DMS53 treated with DMSO at 0.1 percent for 48 hours (cell line): ENCODE measurements around the gene RAX.
A peak's percentile ranks its signal among the peaks of the same experiment; 100 is the strongest.

Source experiments
- DNase-seq: peaks from one replicate; lab custom pipeline; 2025; ENCODE audit not compliant: unreplicated experiment; lab: John Stamatoyannopoulos, UW

Gene RAX

DNA sequence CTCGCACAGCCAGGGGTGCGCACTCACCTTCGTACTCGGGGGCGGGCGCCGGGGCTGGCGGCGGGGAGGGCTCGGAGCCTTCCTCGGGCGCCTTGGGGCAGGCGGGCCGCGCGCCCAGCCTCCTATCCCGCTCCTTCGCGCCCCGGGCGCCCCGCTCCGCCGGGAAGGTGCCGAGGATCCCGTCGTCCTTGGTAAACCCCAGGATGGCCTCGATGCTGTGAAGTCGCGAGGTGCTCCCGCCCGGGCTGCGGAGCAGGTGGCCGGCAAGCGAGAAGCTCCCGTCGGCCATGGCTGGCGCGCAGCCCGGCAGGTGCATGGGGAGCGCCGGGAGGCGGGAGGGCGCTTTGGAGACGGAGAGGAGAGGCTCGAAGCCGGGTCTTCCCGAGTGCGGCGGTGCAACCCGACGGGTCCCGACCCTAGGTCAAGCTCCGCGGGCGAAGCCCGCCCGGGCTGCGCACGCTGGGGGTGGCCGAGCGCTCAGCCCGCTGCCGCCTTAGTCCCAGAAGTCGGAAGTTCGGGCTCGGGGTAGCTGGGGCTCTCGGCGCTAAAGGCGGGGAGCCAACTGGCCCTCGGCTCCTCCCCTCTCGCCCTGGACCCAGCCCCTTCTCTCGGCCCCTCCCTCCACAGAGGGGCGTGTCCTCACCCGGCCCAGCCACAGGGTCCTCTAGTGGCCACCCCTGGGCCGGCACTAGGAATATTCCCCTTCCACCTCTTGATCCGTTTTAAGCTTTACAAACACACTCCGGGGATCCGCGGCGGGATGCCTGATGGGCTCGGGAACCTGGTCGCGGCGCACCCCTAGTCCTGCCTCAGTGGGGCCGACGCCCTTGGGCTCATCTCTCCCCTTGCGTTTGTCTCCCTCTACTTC lies at the start of gene RAX:
RAX (minus strand) TSS at position 564 of the 868 bp plus-strand sequence; CDS start at position 316, 248 bp downstream.
- peak; percentile 32 for DNase-seq

DNA sequence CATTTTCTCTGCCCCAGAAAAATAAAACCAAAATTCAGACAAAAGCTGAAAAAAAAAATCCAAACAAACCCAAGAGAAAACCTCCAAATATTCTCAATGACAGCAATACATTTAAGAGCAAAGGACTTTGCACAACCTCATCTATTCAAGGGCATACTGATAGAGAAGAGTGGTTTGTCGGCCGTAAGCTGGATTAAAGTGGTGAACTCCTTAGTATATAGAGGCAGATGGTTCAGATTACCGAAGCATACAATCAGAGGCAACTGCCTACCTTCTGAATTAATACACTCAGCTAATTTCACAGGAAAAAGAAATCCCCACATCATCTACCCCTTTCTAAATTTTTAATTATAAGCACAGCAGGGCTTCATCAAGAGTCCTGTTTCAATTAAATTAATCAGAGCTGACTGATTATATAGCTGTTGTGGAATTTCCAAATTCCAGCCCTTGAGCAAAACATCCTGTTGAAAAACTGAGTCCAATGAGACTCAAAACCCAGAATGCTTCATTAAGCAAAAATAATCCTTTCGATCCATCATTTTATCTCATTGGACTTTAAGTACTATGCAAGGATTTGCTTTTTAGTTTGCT lies 45.3 kb upstream of the RAX start, which contains the start of gene CPLX4:
CPLX4 (minus strand) TSS at position 190 of the 591 bp plus-strand sequence; CDS start at position 3, 187 bp downstream.
- DNase-seq: no peak

DNA sequence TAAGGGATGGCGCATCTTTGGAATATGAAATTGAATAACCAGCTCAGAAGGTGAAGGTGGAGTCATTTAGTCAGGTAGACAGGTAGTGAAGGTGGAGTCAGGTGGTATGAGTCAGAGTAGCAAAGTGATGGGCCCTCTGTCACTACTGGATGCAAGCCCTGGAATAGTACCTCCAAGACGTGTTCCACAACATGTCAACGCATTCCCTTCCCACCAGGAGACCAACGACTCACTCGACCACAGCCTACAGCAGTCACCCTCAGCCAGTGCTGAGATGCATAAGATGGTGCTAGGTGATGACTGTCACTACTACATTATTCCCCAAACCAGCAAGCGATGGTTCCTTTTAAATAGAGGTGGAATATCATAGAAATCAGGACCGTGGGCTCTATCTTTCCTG lies 38.4 kb upstream of the RAX start:
- DNase-seq: no peak

DNA sequence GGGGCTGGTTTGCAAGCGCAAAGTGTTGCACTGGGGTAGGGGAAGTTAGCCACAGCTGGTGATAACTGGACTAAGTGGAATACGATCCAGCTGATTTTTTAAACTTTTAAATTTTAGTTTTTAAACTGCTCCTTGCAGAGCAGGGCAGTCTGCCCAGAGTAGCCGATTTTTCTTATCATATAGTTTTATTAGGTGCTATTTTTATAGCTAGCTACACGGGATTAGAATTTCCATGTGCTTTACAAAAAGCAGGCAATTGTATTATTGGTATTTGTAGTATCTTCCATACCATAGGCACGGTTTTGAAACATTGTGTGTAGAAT lies 35.6 kb upstream of the RAX start:
- DNase-seq: peak; percentile 30

DNA sequence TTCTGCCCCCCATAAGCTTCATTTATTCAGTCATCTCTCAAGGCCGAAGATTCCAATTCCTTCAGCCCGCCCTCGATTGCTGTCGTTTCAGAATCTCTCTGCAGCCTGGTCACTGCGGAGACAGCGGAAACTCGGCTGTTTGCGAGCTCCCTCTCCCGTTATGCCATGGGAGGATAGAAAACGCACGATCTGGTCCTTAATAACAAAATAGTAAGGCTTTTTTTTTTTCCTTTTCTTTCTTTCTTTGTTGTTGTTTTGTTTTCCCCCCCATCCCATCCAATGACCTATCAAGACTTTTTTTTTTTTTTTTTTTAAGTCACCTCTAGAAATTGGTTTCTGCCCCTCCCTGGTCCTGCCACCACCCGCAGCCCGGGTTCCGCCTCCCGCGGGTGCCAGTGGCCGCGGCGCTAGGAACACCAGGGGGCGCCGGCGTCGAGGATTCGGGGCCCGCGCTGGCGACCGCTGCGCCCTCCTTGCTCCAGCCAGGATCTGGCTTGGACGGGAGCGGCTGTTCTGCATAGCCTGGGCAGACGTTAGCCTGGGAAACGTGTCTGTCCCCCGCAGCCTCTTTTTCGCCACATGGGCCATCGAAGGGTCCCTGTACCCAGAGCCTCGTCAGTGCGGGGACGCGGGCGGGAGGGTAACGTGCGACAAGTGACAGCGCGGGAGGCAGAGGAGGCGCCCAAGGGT lies 35.1 kb upstream of the RAX start:
- peak; percentile 92 for DNase-seq

DNA sequence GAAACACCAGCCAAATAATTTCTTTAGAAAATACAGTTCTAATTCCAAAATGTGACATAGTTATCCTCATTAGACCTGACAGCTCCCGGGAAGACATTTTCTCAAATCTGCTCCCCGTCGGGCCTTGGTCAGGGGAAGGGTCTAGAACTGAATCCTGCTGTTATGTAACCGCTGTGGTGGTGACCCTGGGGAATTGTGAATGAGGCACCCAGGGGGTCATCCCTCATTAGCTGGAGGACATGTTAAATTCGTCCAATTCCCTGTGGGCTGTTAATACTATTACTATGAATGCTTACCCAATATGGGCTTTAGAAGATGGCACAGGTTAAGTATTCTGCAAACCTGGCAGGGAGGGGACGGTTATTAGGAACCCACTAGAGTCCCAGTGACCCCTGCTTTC lies 33.4 kb upstream of the RAX start:
- DNase-seq: no peak

DNA sequence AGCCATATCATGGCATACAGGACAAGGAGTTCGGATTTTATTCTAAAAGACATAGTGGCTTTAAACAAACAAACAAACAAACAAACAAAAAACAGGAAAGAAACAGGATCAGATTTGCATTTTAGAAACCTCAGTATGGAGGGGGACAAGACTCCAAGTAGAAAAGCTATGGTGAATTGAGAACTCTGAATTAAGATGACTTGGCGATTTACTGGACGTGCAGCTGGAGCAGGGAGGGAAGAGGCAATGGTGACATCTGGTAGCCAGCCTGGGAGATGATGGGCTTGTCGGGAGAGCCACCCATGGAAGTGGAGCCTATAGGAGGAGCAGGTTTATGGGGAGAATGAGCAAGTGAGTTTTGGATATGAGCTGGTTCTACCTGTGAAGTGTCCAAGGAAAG lies 32.0 kb upstream of the RAX start:
- DNase-seq: no peak

DNA sequence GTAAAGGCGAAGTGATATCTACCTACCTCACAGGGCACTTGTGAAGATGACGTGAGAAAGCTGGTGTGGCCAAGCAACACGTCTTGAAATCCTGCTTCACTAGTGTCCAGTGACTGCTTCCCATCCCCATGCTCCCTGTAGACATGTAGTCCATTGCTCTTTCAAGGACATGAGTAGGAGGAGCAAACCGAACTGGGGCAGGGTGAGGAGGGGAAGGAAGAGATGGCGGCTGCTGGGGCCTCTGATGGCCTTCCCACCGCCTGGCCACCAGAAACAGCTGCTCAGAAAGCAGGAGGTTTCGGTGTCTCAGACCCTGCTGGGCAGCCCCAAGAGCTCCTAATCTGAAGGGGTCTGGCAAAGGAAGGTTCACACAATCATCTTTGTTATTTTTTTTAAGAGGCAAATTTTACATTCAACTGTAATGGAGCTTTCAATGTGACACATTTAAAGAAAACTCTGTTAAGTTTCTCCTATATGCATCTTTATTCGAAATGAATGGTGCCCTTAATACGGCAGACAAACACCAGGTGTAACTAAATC lies 30.5 kb upstream of the RAX start:
- DNase-seq: no peak

DNA sequence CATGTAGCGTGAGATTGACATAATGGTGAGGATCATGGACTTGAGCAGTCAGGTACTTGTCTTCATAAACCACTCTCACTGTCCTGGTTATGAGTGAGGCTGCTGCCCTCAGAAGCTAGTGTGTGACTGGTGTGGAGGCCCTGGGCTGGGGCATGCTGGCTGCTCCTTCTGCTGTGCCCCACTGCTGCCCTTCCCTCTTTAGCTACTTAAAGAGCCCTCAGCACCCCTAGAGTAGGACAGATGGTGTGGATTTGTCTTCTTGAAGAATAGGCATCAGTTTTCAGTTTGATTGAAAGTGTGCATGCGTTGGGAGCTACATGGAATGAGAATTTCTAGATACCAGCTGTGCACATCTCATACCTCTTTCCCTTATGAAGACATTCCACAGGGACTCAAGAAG lies 29.8 kb upstream of the RAX start:
- no peak for DNase-seq

DNA sequence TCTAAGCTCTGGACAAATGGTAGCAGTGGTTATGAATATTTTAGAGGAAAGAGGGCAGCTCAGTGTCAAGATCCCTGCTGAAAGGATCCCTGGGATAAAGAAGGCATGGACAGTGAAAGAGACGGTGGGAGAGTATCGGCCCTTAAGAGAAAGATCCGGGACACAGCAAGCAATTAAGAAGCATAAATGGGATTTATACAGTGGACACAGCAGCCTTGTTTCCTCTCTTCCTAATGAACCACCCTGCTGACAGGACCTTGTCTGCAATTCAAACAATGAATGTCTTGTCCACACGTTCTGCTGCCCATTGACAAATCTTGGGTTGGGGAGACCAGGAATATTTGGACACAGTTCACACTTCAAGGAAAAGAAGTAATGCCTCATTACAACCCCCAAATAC lies 28.7 kb upstream of the RAX start:
- no peak for DNase-seq

DNA sequence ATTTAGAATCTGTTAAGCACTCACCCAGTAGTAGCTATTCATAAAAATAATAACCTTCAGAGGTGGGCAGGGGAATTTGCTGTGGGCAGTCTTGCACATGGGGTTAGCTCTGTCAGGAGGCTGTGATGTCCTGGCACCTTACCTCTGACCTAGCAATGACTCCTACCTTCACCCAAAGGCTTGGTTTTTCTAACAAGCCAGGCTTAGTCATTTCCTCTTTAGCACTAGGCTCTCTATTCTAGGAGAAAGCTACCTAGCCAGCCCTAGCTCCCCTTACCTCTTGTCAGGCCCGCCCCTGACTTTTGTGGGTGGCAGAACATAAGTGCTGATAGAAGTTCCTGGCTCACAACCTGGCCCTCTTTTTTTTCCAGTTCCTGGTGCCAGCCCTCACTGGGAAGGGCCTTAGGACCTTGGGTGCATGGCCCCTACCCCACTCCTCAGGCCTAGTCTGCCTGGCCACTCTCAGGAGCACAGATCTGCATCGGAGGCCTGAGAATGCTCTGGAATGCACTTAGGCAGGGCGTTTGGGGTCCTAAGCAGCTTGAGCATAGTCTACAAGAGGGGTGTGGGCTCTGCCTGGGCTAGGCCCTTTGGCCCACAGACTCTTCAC lies 27.5 kb upstream of the RAX start:
- no peak for DNase-seq

DNA sequence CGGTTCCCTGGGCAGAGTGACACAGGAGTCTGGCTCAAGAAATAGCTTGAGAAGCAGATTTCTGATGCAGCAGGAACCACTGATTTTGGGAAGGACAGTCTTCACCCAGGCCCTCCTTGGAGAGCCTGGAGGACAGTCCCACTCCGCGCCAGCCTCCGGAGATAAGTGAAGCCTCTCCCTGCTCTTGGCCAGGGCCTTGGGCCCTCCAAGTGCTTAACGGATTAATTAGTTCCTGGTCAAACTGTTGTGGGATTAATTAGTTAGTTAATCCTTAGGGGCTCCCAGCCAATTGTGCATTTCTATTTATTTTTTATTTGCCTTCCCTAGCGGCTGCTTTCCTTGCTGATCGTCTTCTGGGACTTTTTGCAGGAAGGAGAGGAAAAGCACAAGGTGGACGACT lies 25.6 kb upstream of the RAX start:
- no peak for DNase-seq

DNA sequence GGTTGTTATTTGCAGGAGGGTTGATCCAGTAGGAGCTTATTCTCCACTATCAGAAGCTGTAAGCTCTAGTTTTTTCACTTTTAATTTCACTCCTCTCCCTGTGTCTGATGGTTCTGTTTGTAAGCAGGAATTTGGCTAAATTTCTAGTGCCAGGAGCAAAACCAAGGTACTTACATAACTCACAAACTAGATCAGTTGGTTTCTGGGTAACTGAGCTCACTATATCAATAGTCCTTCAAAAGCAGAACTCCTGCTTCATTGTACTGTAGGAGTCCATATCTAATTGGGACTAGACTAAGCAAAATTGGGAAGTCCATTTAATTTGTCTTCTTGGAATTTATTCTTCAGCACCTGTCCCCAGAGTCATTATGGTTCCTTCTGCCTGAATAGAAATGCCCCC lies 20.1 kb upstream of the RAX start:
- DNase-seq: no peak

DNA sequence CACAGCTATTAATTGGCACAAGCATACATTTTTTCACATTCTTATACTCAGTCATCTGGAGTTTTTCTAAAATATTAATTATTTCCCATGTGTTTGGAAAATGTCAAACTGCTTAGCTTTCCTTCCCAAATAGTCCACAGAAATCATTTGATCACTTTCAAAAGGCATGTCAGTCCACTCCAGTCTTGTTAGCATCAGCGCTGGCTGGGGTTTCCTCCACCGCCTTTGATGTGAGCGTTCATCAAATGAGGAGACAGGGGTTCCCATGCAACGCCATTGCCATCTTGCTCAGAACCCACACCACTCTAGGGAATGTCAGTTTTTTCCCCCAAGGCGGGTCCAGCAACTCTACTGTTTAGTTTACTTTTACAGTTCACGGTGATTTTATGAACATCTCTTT lies 13.1 kb upstream of the RAX start:
- DNase-seq: no peak

DNA sequence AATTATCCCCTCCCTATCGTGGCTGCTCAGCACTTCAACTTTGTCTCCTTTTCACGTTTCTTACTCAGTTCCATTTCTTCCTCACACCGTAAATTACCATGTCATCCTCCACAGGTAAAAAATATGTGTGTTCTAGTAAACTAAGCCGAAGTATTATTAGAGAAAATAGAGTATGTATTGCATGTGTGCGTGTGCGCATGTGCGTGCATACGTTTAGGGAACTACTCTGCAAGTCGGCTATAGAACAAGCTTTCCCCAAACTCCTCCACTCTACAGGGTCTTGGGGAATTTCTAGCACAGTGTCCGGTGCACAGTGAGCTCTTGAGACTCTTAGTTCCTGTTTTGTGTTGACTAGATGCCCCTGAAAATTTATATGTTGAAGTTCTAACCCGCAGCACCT lies 9.1 kb upstream of the RAX start:
- no peak for DNase-seq

DNA sequence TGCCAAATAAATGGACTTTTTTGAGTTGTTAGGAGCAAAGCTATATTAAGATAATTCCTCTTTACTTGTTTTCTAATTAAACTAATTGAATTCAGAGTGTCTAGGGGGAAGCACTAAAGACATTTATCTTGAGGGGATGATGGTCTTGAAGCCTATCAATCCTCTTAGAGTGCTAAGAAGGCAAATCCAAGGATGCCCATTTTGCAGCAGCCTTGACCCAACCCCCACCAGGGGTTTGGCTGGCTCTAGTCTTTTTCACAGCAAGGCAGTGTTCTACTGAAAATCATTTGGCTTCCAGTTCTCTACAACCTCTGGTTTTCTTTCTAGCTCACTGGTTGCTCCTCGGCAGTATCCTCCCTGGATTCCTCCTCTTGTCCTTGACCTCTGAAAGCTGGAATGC lies 6.5 kb upstream of the RAX start:
- no peak for DNase-seq

DNA sequence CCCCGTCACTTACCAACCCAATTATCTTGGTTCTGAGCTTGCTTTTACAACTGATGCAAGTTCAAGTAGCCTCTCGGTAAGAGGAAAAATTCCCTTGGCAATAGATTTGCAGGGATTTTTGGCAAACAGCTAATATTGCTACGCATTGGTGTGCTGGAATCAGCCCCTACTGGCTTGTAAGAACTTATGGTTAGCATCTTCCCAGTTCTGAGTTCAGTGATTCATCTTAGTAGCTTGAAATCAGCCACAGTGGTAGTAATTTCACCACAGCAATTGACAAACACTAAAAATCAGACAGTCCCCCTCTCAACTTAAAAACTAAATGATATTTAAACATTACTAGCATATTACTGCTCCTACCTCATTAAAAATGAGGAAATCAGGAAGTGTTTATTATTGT lies 5.9 kb upstream of the RAX start:
- no peak for DNase-seq

DNA sequence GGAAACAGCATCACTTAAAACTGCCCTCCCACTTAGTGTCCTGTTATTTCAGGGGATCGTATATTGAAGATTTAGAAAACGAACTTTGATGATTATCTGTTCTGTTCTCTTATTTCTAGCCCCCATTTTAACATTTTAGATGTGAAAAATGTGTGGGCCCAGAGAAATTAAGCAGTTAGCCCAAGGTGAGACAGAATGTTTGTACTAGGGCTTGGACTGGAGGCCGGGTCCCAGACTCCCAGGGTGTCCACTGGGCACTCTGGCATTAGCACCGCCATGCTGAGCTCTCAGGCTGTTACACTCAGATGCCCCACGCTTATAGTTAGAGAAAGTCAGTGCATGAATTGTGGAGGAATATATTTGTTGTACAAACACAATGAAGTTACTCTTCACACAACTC lies 5.5 kb upstream of the RAX start:
- no peak for DNase-seq

DNA sequence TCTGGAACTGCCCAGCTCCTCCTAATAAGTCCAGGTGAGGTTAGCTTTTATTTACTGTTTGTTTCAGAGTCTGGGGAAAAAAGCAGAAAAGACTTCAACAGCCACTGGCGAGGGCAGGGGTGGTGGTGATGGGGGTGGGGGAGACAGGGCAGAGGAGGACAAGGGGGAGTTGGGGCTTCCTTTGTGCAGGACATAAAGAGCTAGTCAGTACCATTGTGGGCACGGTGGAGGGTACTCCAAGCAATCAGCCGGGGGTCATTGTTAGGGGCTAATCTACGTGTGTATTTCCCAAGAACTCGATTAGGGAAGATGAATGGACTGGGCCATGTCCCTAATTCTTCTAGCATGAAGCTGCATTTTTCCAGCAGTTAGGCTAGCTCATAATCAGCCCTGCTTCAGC lies 2.8 kb upstream of the RAX start:
- no peak for DNase-seq

DNA sequence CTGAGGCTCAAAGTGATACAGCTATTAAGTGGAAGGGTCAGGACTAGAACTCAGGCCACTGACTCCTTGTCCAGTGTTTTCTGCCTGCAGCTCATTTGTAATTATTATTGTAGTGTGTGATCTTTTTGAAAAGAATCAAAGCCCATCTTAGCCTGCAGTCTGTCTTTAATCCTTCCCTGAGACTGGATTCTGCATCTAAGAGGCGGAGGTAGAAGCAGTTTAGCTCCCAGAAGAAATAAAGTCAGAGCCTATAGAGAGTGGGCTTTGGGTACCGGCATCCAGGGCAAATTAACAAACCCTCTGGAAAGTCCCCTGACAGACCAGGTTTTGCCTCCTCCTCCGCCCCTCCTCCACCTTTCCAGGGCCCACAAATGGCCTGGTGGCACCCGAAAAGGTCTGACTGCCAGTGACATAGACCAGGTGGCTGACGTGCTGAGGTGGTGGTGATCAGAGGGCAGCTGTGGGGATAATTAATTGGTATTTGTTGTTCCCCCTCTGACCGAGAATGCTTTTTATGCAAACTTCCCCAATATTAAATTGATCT lies 2.2 kb upstream of the RAX start:
- no peak for DNase-seq

DNA sequence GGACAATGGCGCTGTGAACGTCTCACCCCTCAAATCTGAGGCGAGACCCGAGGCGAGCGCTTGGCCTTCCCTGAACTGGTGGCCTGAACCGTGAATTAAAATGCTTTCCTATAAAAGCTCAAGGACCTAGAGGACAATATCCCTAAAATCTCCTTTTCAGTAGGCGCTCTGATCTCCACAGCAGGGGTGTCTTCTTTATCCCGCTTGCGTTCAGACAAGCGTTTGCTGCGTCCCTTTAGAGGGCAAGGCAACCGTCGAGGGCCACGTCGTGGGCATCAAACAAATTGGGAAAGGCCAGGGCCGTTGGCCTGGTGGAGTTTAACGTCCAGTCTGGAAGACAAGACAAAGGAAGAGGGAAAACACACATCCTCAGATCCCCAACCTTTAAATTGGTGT lies 1.3 kb upstream of the RAX start:
- DNase-seq: no peak
